H9 (cell line): ENCODE results near the gene LPIN2. TPM values are rescaled to one million over a fixed set of nuclear protein-coding genes. Genes with fewer than 3 reads are reported as not detected.
A peak's percentile ranks its signal among the peaks of the same experiment; 100 is the strongest.

Source experiments
- DNase-seq: peaks from one replicate; pipeline ENCODE4 v3.0.0-alpha.2; 2017
- H2AFZ ChIP-seq: one replicate; pipeline ENCODE4 v1.6.1; 2013; ENCODE audit warnings: mild to moderate bottlenecking, low read length, control low read depth, moderate library complexity
- H2AK5ac ChIP-seq: 2 replicates; pipeline ENCODE4 v1.6.1; 2013; ENCODE audit warnings: low read length, control low read depth, mixed read lengths; ENCODE audit not compliant: insufficient read length
- H2BK120ac ChIP-seq: one replicate; pipeline ENCODE4 v1.6.1; 2013; ENCODE audit warnings: low read depth, mild to moderate bottlenecking, low read length, control low read depth, inconsistent platforms; ENCODE audit not compliant: poor library complexity, severe bottlenecking
- H2BK12ac ChIP-seq: 2 replicates; pipeline ENCODE4 v1.6.1; 2013; ENCODE audit warnings: low read length, control low read depth, mixed read lengths, low read depth; ENCODE audit not compliant: insufficient read length
- H2BK15ac ChIP-seq: 2 replicates; pipeline ENCODE4 v1.6.1; 2013; ENCODE audit warnings: low read depth, low read length, control low read depth
- H2BK20ac ChIP-seq: one replicate; pipeline ENCODE4 v1.6.1; 2013; ENCODE audit warnings: low read depth, mild to moderate bottlenecking, low read length, control low read depth, inconsistent platforms; ENCODE audit not compliant: poor library complexity, severe bottlenecking
- H2BK5ac ChIP-seq: 2 replicates; pipeline ENCODE4 v1.6.1; 2013; ENCODE audit warnings: low read length, control low read depth, mixed read lengths; ENCODE audit not compliant: insufficient read length
- H3K14ac ChIP-seq: 2 replicates; pipeline ENCODE4 v1.6.1; 2013; ENCODE audit warnings: low read length, control low read depth; ENCODE audit not compliant: insufficient read depth
- H3K18ac ChIP-seq: 2 replicates; pipeline ENCODE4 v1.6.1; 2013; ENCODE audit warnings: low read depth, mild to moderate bottlenecking, mixed read lengths, low read length, control low read depth; ENCODE audit not compliant: insufficient read length
- H3K23ac ChIP-seq: 2 replicates; pipeline ENCODE4 v1.6.1; 2013; ENCODE audit warnings: low read length, control low read depth, mixed read lengths, low read depth; ENCODE audit not compliant: insufficient read length
- H3K23me2 ChIP-seq: 2 replicates; pipeline ENCODE4 v1.6.1; 2013; ENCODE audit warnings: low read depth, mild to moderate bottlenecking, mixed read lengths, low read length, control low read depth; ENCODE audit not compliant: insufficient read length, poor library complexity, severe bottlenecking
- H3K27ac ChIP-seq: 2 replicates; pipeline ENCODE4 v1.5.1; 2013; ENCODE audit warnings: low read length, control low read depth, mixed read lengths, low read depth; ENCODE audit not compliant: insufficient read length
- H3K27me3 ChIP-seq: 2 replicates; pipeline ENCODE4 v1.6.1; 2013; ENCODE audit warnings: low read length, control low read depth, inconsistent platforms; ENCODE audit not compliant: insufficient read depth
- H3K4ac ChIP-seq: 2 replicates; pipeline ENCODE4 v1.6.1; 2013; ENCODE audit warnings: low read depth, mild to moderate bottlenecking, control low read depth, inconsistent platforms, low read length, moderate library complexity
- H3K4me1 ChIP-seq: 2 replicates; pipeline ENCODE4 v1.6.1; 2013; ENCODE audit warnings: low read length, control low read depth, inconsistent platforms; ENCODE audit not compliant: insufficient read depth
- H3K4me2 ChIP-seq: 2 replicates; pipeline ENCODE4 v1.6.1; 2013; ENCODE audit warnings: low read length, control low read depth, mixed read lengths; ENCODE audit not compliant: insufficient read length, insufficient read depth
- H3K56ac ChIP-seq: 2 replicates; pipeline ENCODE4 v1.6.1; 2013; ENCODE audit warnings: low read depth, mild to moderate bottlenecking, mixed read lengths, low read length, control low read depth; ENCODE audit not compliant: insufficient read length
- H3K79me1 ChIP-seq: 2 replicates; pipeline ENCODE4 v1.6.1; 2013; ENCODE audit warnings: low read depth, mild to moderate bottlenecking, moderate library complexity, low read length, control low read depth, inconsistent platforms; ENCODE audit not compliant: insufficient read depth, poor library complexity, severe bottlenecking
- H3K79me2 ChIP-seq: 2 replicates; pipeline ENCODE4 v1.6.1; 2013; ENCODE audit warnings: low read length, control low read depth, inconsistent platforms; ENCODE audit not compliant: insufficient read depth
- H3K9ac ChIP-seq: 2 replicates; pipeline ENCODE4 v1.6.1; 2013; ENCODE audit warnings: low read length, control low read depth, mixed read lengths; ENCODE audit not compliant: insufficient read length; ENCODE audit errors: extremely low read depth
- H3K9me3 ChIP-seq: one replicate; pipeline ENCODE4 v1.6.1; 2013; ENCODE audit warnings: low read depth, low read length, inconsistent platforms; ENCODE audit not compliant: control insufficient read depth
- H3T11ph ChIP-seq: one replicate; pipeline ENCODE4 v1.6.1; 2013; ENCODE audit warnings: mild to moderate bottlenecking, low read length, control low read depth, inconsistent platforms
- H4K20me1 ChIP-seq: one replicate; pipeline ENCODE4 v1.6.1; 2013; ENCODE audit not compliant: control insufficient read depth, insufficient read length, insufficient read depth
- H4K5ac ChIP-seq: 2 replicates; pipeline ENCODE4 v1.6.1; 2013; ENCODE audit warnings: low read depth, mild to moderate bottlenecking, mixed read lengths, low read length, control low read depth; ENCODE audit not compliant: insufficient read length
- H4K8ac ChIP-seq: replicated peaks from 2 replicates; pipeline ENCODE4 v1.6.1; 2013; ENCODE audit warnings: low read length, control low read depth, mixed read lengths, low read depth; ENCODE audit not compliant: insufficient read length
- H4K91ac ChIP-seq: 2 replicates; pipeline ENCODE4 v1.6.1; 2013; ENCODE audit warnings: low read depth, mild to moderate bottlenecking, moderate library complexity, mixed read lengths, low read length, control low read depth; ENCODE audit not compliant: insufficient read length
- H3K27ac Mint-ChIP-seq, 3 experiments: 2 replicates in 2 of 3; 3 replicates in 1 of 3; pipeline ENCODE4 v1.8.0; 2020 to 2021; ENCODE audit warnings: mixed read lengths in 3 of 3, mild to moderate bottlenecking in 1 of 3, moderate library complexity in 1 of 3
- H3K27me3 Mint-ChIP-seq: 2 replicates; pipeline ENCODE4 v1.8.0; 2021; ENCODE audit warnings: low read depth, mild to moderate bottlenecking, moderate library complexity, mixed read lengths
- H3K36me3 Mint-ChIP-seq, 3 experiments: 2 replicates in 2 of 3; 3 replicates in 1 of 3; pipeline ENCODE4 v1.8.0; 2020 to 2021; ENCODE audit warnings: low read depth in 3 of 3, mixed read lengths in 3 of 3; ENCODE audit not compliant: insufficient read depth in 1 of 3
- H3K4me1 Mint-ChIP-seq, 2 experiments: 2 replicates each; pipeline ENCODE4 v1.8.0; 2020; ENCODE audit warnings: mixed read lengths in 2 of 2
- H3K4me3 Mint-ChIP-seq, 2 experiments: 2 replicates in 1 of 2; 3 replicates in 1 of 2; pipeline ENCODE4 v1.8.0; 2020 to 2021; ENCODE audit warnings: mild to moderate bottlenecking in 2 of 2, mixed read lengths in 2 of 2, moderate library complexity in 1 of 2
- H3K9me3 Mint-ChIP-seq, 2 experiments: 2 replicates in 1 of 2; 3 replicates in 1 of 2; pipeline ENCODE4 v1.8.0; 2020; ENCODE audit warnings: mild to moderate bottlenecking in 2 of 2, mixed read lengths in 2 of 2, moderate library complexity in 1 of 2
- CTCF ChIP-seq: fragments of 200-600 bp; sonication (generic); conservative IDR thresholded peaks from 3 replicates; pipeline ENCODE4 v1.8.0; 2021; ENCODE audit warnings: antibody characterized with exemption, mild to moderate bottlenecking
- WGBS: extraction: QIAGEN DNeasy Blood & Tissue Kit; methylation state at CpG from one replicate; pipeline ENCODE4 v1.1.7; 2013; ENCODE audit warnings: missing lambda C conversion rate, low lambda C conversion rate, mixed read lengths; ENCODE audit not compliant: insufficient read length; ENCODE audit errors: extremely low coverage; 5-methylcytosine and 5-hydroxymethylcytosine counted together
- total RNA-seq: library from RNA; stranded (reverse); gene quantifications from 2 replicates; pipeline ENCODE4 v1.2.1, GENCODE V29; 2021

LPIN2 gene
- total RNA-seq, 1 experiment from 2014 or later: 9.2 TPM

- Histone ChIP-seq H3K23me2 (no peaks in the 10 kb centered on the region), H2BK20ac (no peak overlapping the region), H3K23ac (no peak overlapping the region), H3K56ac (no peak overlapping the region), H3K79me1 (no peaks in the 10 kb centered on the region), H3K9me3 (no peaks in the 10 kb centered on the region), H2BK12ac (no peak overlapping the region), H3K27me3 (no peaks in the 10 kb centered on the region), H3K79me2 (peaks cover 6% of the 10 kb centered on the region; the same call in 1 of the 2 replicates), H3K27ac (no peak overlapping the region), H2BK5ac (no peak overlapping the region), H3K18ac (no peak overlapping the region), H2BK15ac (no peak overlapping the region), H3K9ac (no peak overlapping the region), H3T11ph (no peak overlapping the region), H3K4ac (no peak overlapping the region), H3K14ac (no peak overlapping the region), H4K91ac (no peak overlapping the region), H2BK120ac (no peak overlapping the region), H4K20me1 (peaks cover 4% of the 10 kb centered on the region), H4K8ac (no peak overlapping the region), H4K5ac (no peak overlapping the region), H2AFZ (no peak overlapping the region), H3K4me2 (no peak overlapping the region), H2AK5ac (no peak overlapping the region), H3K4me1 (peaks cover 4% of the 10 kb centered on the region; the same call in 1 of the 2 replicates)
- TF ChIP-seq CTCF: no peak; the same call in 2 of the 3 replicates
- Mint-ChIP-seq H3K27ac (peak overlapping the region in 1 of 3 experiments; percentile 42; a peak in 3 of 7 replicates), H3K36me3 (peaks cover 2 to 17% (median 3%) of the 10 kb centered on the region in 3 experiments; a peak in 5 of 7 replicates), H3K9me3 (no peaks in the 10 kb centered on the region), H3K4me3 (no peak overlapping the region; a peak in 1 of 5 replicates), H3K4me1 (peaks cover 36 to 41% of the 10 kb centered on the region in 2 experiments), H3K27me3 (no peaks in the 10 kb centered on the region)
- no peak for DNase-seq
- no CpG with 5 or more reads among the region's 2 CpGs for WGBS
Measured at GRCh38 chr18:2982452-2983269, 30.3 kb downstream of the LPIN2 start.
